GM23248 (cell line): Measurements from ENCODE around the gene CHRNB1. TPM values are rescaled to one million over a fixed set of nuclear protein-coding genes. Genes with fewer than 3 reads are reported as not detected.

Experiments used
- DNase-seq: peaks from one replicate; pipeline ENCODE4 v3.0.0-alpha.2; 2015
- H2AFZ ChIP-seq: fragments of 200-600 bp; sonication (generic); 2 replicates; pipeline ENCODE4 v1.6.1; 2016; ENCODE audit warnings: antibody characterized with exemption
- H3F3A ChIP-seq: fragments of 200-600 bp; sonication (generic); 2 replicates; pipeline ENCODE4 v1.6.1; 2016; ENCODE audit warnings: mild to moderate bottlenecking, antibody characterized with exemption, mixed run types; ENCODE audit not compliant: insufficient read depth
- H3K27ac ChIP-seq: fragments of 200-600 bp; sonication (generic); 2 replicates; pipeline ENCODE4 v1.5.1; 2016; ENCODE audit warnings: mild to moderate bottlenecking
- H3K27me3 ChIP-seq: fragments of 200-600 bp; sonication (generic); replicated peaks from 2 replicates; pipeline ENCODE4 v1.6.1; 2016; ENCODE audit warnings: mild to moderate bottlenecking; ENCODE audit not compliant: insufficient read depth
- H3K36me3 ChIP-seq: fragments of 200-600 bp; sonication (generic); 2 replicates; pipeline ENCODE4 v1.6.1; 2016; ENCODE audit warnings: low read depth, mild to moderate bottlenecking
- H3K4me1 ChIP-seq: fragments of 200-600 bp; sonication (generic); 2 replicates; pipeline ENCODE4 v1.6.1; 2016; ENCODE audit warnings: mild to moderate bottlenecking; ENCODE audit not compliant: insufficient read depth
- H3K4me2 ChIP-seq: fragments of 200-600 bp; sonication (generic); one replicate; pipeline ENCODE4 v1.6.1; 2016; ENCODE audit warnings: mild to moderate bottlenecking; ENCODE audit not compliant: unreplicated experiment
- H3K4me3 ChIP-seq: fragments of 200-600 bp; sonication (generic); 2 replicates; pipeline ENCODE4 v1.5.1; 2016; ENCODE audit warnings: mild to moderate bottlenecking
- H3K79me2 ChIP-seq: fragments of 200-600 bp; sonication (generic); 2 replicates; pipeline ENCODE4 v1.6.1; 2016; ENCODE audit warnings: mild to moderate bottlenecking; ENCODE audit not compliant: insufficient read depth
- H3K9ac ChIP-seq: fragments of 200-600 bp; sonication (generic); 2 replicates; pipeline ENCODE4 v1.6.1; 2016; ENCODE audit warnings: mild to moderate bottlenecking
- H3K9me2 ChIP-seq: fragments of 200-600 bp; sonication (generic); 2 replicates; pipeline ENCODE4 v1.6.1; 2016; ENCODE audit warnings: mixed run types, mild to moderate bottlenecking, moderate library complexity; ENCODE audit not compliant: insufficient read depth
- H3K9me3 ChIP-seq: fragments of 200-600 bp; sonication (generic); one replicate; pipeline ENCODE4 v1.6.1; 2017; ENCODE audit warnings: low read depth
- H4K20me1 ChIP-seq: fragments of 200-600 bp; sonication (generic); 2 replicates; pipeline ENCODE4 v1.6.0; 2016; ENCODE audit not compliant: insufficient read depth
- EZH2 ChIP-seq: fragments of 200-600 bp; sonication (generic); IDR thresholded peaks from 2 replicates; pipeline ENCODE4 v1.6.1; 2018; ENCODE audit warnings: antibody characterized with exemption, mild to moderate bottlenecking; ENCODE audit not compliant: insufficient read depth, poor library complexity, severe bottlenecking
- EZH2phosphoT487 ChIP-seq: fragments of 200-600 bp; sonication (generic); IDR thresholded peaks from 2 replicates; pipeline ENCODE4 v1.6.1; 2018; ENCODE audit warnings: antibody characterized with exemption, moderate library complexity, mild to moderate bottlenecking, low read depth; ENCODE audit not compliant: insufficient read depth
- WGBS, 2 experiments: methylation state at CpG; one replicate each; pipeline ENCODE4 v1.1.6; 2015 to 2017; ENCODE audit warnings: low lambda C conversion rate in 2 of 2, low coverage in 1 of 2; ENCODE audit errors: missing lambda C conversion rate in 2 of 2; 5-methylcytosine and 5-hydroxymethylcytosine counted together
- in situ Hi-C: fragments of 300-500 bp; cut with MboI; formaldehyde crosslinking; loops from 2 replicates; pipeline ENCODE4 v1.15.0; 2020
- polyA plus RNA-seq: library from polyadenylated mRNA; unstranded; fragments of >200 nt; fragmentation: Nextera tagmentation; extraction: Ambion mirVana; gene quantifications from 2 replicates; pipeline ENCODE4 v1.2.1, GENCODE V29; 2016
- total RNA-seq: library from RNA; depleted of rRNA; stranded (reverse); fragments of >200 nt; shearing (Covaris generic); gene quantifications from 2 replicates; pipeline ENCODE4 v1.2.3, GENCODE V29; 2014; rRNA removed

CHRNB1 gene
- total and polyA plus RNA-seq, 2 experiments from 2014 or later, result 3.5 to 4.9 TPM

- Histone ChIP-seq H3K36me3 (peaks cover 80% of the 10 kb centered on the region), H2AFZ (no peak overlapping the region), H3K4me1 (no peaks in the 10 kb centered on the region), H3K9ac (no peak overlapping the region), H3F3A (peaks cover 16% of the 10 kb centered on the region; the same call in 1 of the 2 replicates), H3K79me2 (peaks cover 85% of the 10 kb centered on the region), H3K9me2 (no peaks in the 10 kb centered on the region), H4K20me1 (no peaks in the 10 kb centered on the region), H3K4me3 (no peak overlapping the region), H3K27ac (no peak overlapping the region), H3K9me3 (no peaks in the 10 kb centered on the region), H3K27me3 (no peaks in the 10 kb centered on the region), H3K4me2 (no peak overlapping the region)
- DNase-seq, result no peak
- WGBS, 2 experiments, result 90 to 93% methylated on average over 20 of the region's 20 CpGs
- TF ChIP-seq EZH2phosphoT487, result no peak
- no peak for TF ChIP-seq EZH2
- in situ Hi-C loops, result no loop called here
Observed at GRCh38 chr17:7502171-7502847, 57.4 kb downstream of the CHRNB1 start.

GRCh38 chr17:7502987-7503386 lies 58.1 kb downstream of the CHRNB1 start:
- 80 to 86% methylated on average over 14 of the region's 14 CpGs for WGBS, 2 experiments
- TF ChIP-seq EZH2phosphoT487, result no peak
- Histone ChIP-seq H3K4me3 (no peak overlapping the region), H3K36me3 (peaks cover 86% of the 10 kb centered on the region), H3K4me1 (no peaks in the 10 kb centered on the region), H3K9ac (no peak overlapping the region), H3K27ac (no peak overlapping the region), H3K9me2 (no peaks in the 10 kb centered on the region), H3K9me3 (no peaks in the 10 kb centered on the region), H4K20me1 (no peaks in the 10 kb centered on the region), H3K27me3 (no peaks in the 10 kb centered on the region), H3K79me2 (peaks cover 84% of the 10 kb centered on the region), H3K4me2 (no peak overlapping the region), H2AFZ (no peak overlapping the region), H3F3A (peaks cover 19% of the 10 kb centered on the region; the same call in 1 of the 2 replicates)
- peak; percentile 22 for DNase-seq
- in situ Hi-C loops, result no loop called here

- Histone ChIP-seq H3F3A (peaks cover 19% of the 10 kb centered on the region; the same call in 1 of the 2 replicates), H3K9me3 (no peaks in the 10 kb centered on the region), H3K9me2 (no peaks in the 10 kb centered on the region), H3K79me2 (peaks cover 79% of the 10 kb centered on the region), H3K27me3 (no peaks in the 10 kb centered on the region), H3K4me2 (no peak overlapping the region), H3K4me3 (no peak overlapping the region), H2AFZ (no peak overlapping the region), H3K36me3 (peaks cover 86% of the 10 kb centered on the region), H4K20me1 (no peaks in the 10 kb centered on the region), H3K27ac (no peak overlapping the region), H3K9ac (no peak overlapping the region), H3K4me1 (no peaks in the 10 kb centered on the region)
- DNase-seq, result no peak
- in situ Hi-C loops, result no loop called here
- 89 to 92% methylated on average over 8 of the region's 8 CpGs for WGBS, 2 experiments
- TF ChIP-seq EZH2, result no peak
- TF ChIP-seq EZH2phosphoT487, result no peak
Observed at GRCh38 chr17:7503521-7503920, 58.7 kb downstream of the CHRNB1 start.

Other genes starting within 250 kb of the CHRNB1 start
Only the 30 nearest of the 40 such genes appear.
- 4.5 and 5.4 TPM in 2 replicates for gene CLDN7, start 182.6 kb upstream of the CHRNB1 start, total RNA-seq
- gene CLDN7, start 182.6 kb upstream of the CHRNB1 start, polyA plus RNA-seq, result 1.7 and 2.3 TPM in 2 replicates
- gene SLC2A4, start 163.3 kb upstream of the CHRNB1 start, total RNA-seq, result not detected in 2 replicates
- gene SLC2A4, start 163.3 kb upstream of the CHRNB1 start, polyA plus RNA-seq, result 0.08 TPM in 1 of 2 replicates, not detected in the other
- gene YBX2, start 150.4 kb upstream of the CHRNB1 start, total RNA-seq, result 0.22 TPM in 1 of 2 replicates, not detected in the other
- gene YBX2, start 150.4 kb upstream of the CHRNB1 start, polyA plus RNA-seq, result not detected in 2 replicates
- 869 and 956 TPM in 2 replicates for gene EIF5A, start 137.4 kb upstream of the CHRNB1 start, total RNA-seq
- gene EIF5A, start 137.4 kb upstream of the CHRNB1 start, polyA plus RNA-seq, result 998 and 1,047 TPM in 2 replicates
- gene GPS2, start 129.7 kb upstream of the CHRNB1 start, total RNA-seq, result 50.1 and 81.3 TPM in 2 replicates
- 53.8 and 59.4 TPM in 2 replicates for gene GPS2, start 129.7 kb upstream of the CHRNB1 start, polyA plus RNA-seq
- 12.8 and 20.1 TPM in 2 replicates for gene NEURL4, start 115.7 kb upstream of the CHRNB1 start, total RNA-seq
- 2.0 and 2.1 TPM in 2 replicates for gene NEURL4, start 115.7 kb upstream of the CHRNB1 start, polyA plus RNA-seq
- gene ACAP1, start 108.5 kb upstream of the CHRNB1 start, total RNA-seq, result 0.89 and 4.4 TPM in 2 replicates
- 15.6 and 15.7 TPM in 2 replicates for gene ACAP1, start 108.5 kb upstream of the CHRNB1 start, polyA plus RNA-seq
- 24.9 and 27.2 TPM in 2 replicates for gene KCTD11, start 92.9 kb upstream of the CHRNB1 start, total RNA-seq
- 15.5 and 16.2 TPM in 2 replicates for gene KCTD11, start 92.9 kb upstream of the CHRNB1 start, polyA plus RNA-seq
- gene TMEM95, start 89.9 kb upstream of the CHRNB1 start, total RNA-seq, result not detected in 2 replicates
- gene TMEM95, start 89.9 kb upstream of the CHRNB1 start, polyA plus RNA-seq, result not detected in 2 replicates
- 0.43 and 2.7 TPM in 2 replicates for gene TNK1, start 64.0 kb upstream of the CHRNB1 start, total RNA-seq
- gene TNK1, start 64.0 kb upstream of the CHRNB1 start, polyA plus RNA-seq, result 1.1 and 1.2 TPM in 2 replicates
- 72.8 and 73.9 TPM in 2 replicates for gene PLSCR3, start 50.5 kb upstream of the CHRNB1 start, total RNA-seq
- 136 and 153 TPM in 2 replicates for gene PLSCR3, start 50.5 kb upstream of the CHRNB1 start, polyA plus RNA-seq
- 18.0 and 59.3 TPM in 2 replicates for gene TMEM256, start 41.0 kb upstream of the CHRNB1 start, total RNA-seq
- 40.1 and 44.2 TPM in 2 replicates for gene TMEM256, start 41.0 kb upstream of the CHRNB1 start, polyA plus RNA-seq
- 8.0 and 9.5 TPM in 2 replicates for gene NLGN2, start 37.2 kb upstream of the CHRNB1 start, total RNA-seq
- 3.3 and 3.5 TPM in 2 replicates for gene NLGN2, start 37.2 kb upstream of the CHRNB1 start, polyA plus RNA-seq
- not detected in 2 replicates for gene SPEM1, start 24.7 kb upstream of the CHRNB1 start, total RNA-seq
- gene SPEM1, start 24.7 kb upstream of the CHRNB1 start, polyA plus RNA-seq, result not detected in 2 replicates
- not detected in 2 replicates for gene SPEM2, start 19.4 kb upstream of the CHRNB1 start, total RNA-seq
- gene SPEM2, start 19.4 kb upstream of the CHRNB1 start, polyA plus RNA-seq, result not detected in 2 replicates
- not detected in 2 replicates for gene SPEM3, start 16.2 kb upstream of the CHRNB1 start, total RNA-seq
- not detected in 2 replicates for gene SPEM3, start 16.2 kb upstream of the CHRNB1 start, polyA plus RNA-seq
- gene TMEM102, start 9.6 kb upstream of the CHRNB1 start, total RNA-seq, result 3.2 and 7.7 TPM in 2 replicates
- gene TMEM102, start 9.6 kb upstream of the CHRNB1 start, polyA plus RNA-seq, result 3.4 and 4.3 TPM in 2 replicates
- gene FGF11, start 5.5 kb upstream of the CHRNB1 start, total RNA-seq, result not detected in 2 replicates
- 0.22 and 0.36 TPM in 2 replicates for gene FGF11, start 5.5 kb upstream of the CHRNB1 start, polyA plus RNA-seq
- 32.9 and 35.9 TPM in 2 replicates for gene ZBTB4, start 34.6 kb downstream of the CHRNB1 start, total RNA-seq
- gene ZBTB4, start 34.6 kb downstream of the CHRNB1 start, polyA plus RNA-seq, result 17.7 and 18.2 TPM in 2 replicates
- not detected in 2 replicates for gene SLC35G6, start 36.4 kb downstream of the CHRNB1 start, total RNA-seq
- gene SLC35G6, start 36.4 kb downstream of the CHRNB1 start, polyA plus RNA-seq, result 0.14 TPM in 1 of 2 replicates, not detected in the other
- 45.9 and 46.2 TPM in 2 replicates for gene POLR2A, start 39.3 kb downstream of the CHRNB1 start, total RNA-seq
- gene POLR2A, start 39.3 kb downstream of the CHRNB1 start, polyA plus RNA-seq, result 74.1 and 75.7 TPM in 2 replicates
- 21.9 and 34.3 TPM in 2 replicates for gene TNFSF12, start 104.0 kb downstream of the CHRNB1 start, total RNA-seq
- 14.0 and 18.7 TPM in 2 replicates for gene TNFSF12, start 104.0 kb downstream of the CHRNB1 start, polyA plus RNA-seq
- 1.5 TPM in 1 of 2 replicates, not detected in the other for gene TNFSF13, start 113.7 kb downstream of the CHRNB1 start, total RNA-seq
- gene TNFSF13, start 113.7 kb downstream of the CHRNB1 start, polyA plus RNA-seq, result 1.4 and 2.0 TPM in 2 replicates
- 82.5 and 111 TPM in 2 replicates for gene SENP3, start 116.9 kb downstream of the CHRNB1 start, total RNA-seq
- gene SENP3, start 116.9 kb downstream of the CHRNB1 start, polyA plus RNA-seq, result 1.3 and 1.9 TPM in 2 replicates
- 51.1 and 55.0 TPM in 2 replicates for gene CD68, start 134.6 kb downstream of the CHRNB1 start, total RNA-seq
- gene CD68, start 134.6 kb downstream of the CHRNB1 start, polyA plus RNA-seq, result 84.5 and 88.1 TPM in 2 replicates
- 127 and 195 TPM in 2 replicates for gene MPDU1, start 138.8 kb downstream of the CHRNB1 start, total RNA-seq
- gene MPDU1, start 138.8 kb downstream of the CHRNB1 start, polyA plus RNA-seq, result 63.2 and 65.9 TPM in 2 replicates
- 3.9 TPM in 1 of 2 replicates, not detected in the other for gene SOX15, start 145.0 kb downstream of the CHRNB1 start, total RNA-seq
- 0.71 and 1.1 TPM in 2 replicates for gene SOX15, start 145.0 kb downstream of the CHRNB1 start, polyA plus RNA-seq
- gene FXR2, start 169.8 kb downstream of the CHRNB1 start, total RNA-seq, result 44.5 and 57.1 TPM in 2 replicates
- gene FXR2, start 169.8 kb downstream of the CHRNB1 start, polyA plus RNA-seq, result 10.9 and 13.5 TPM in 2 replicates
- 21.5 and 31.8 TPM in 2 replicates for gene SAT2, start 182.8 kb downstream of the CHRNB1 start, total RNA-seq
- 41.4 and 43.5 TPM in 2 replicates for gene SAT2, start 182.8 kb downstream of the CHRNB1 start, polyA plus RNA-seq
- gene SHBG, start 185.1 kb downstream of the CHRNB1 start, total RNA-seq, result 6.1 TPM in 1 of 2 replicates, not detected in the other
- gene SHBG, start 185.1 kb downstream of the CHRNB1 start, polyA plus RNA-seq, result 0.96 and 1.0 TPM in 2 replicates